Measurements from ENCODE around the gene C4BPB. TPM values are rescaled to one million over a fixed set of nuclear protein-coding genes. Genes with fewer than 3 reads are reported as not detected.

The C4BPB gene
- total RNA-seq, 2 experiments from 2014 or later = not detected

DNA sequence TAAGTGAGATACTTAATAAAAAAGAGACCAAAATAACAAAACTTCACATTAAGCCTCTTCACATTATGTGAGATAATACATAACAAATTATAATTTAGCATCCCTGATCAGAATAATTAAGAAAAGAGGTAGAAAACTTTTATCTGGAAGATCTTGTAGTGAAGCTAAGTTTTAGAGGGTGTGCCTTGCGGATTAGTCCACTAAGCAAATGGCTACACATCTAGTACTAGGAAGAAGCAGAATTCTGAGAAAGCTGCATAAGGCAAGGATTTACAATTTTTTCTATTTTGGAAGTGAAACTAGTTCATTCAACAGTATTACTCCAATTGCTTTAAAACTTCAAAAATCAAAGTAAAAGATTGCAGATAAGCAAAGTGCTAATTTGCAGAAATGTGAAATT, 41.2 kb upstream of the C4BPB start:
- ChIA-PET POLR2A (interaction anchor here (0.6 to 1.0 kb wide), 3 partner anchors 9 to 21 kb away, joined by 3 read pairs; no protein-coding TSS in a partner anchor), CTCF (ENCODE audit: unreplicated experiment) (no interaction called here)
- Histone ChIP-seq H3K9me3 (ENCODE audit: low read length) (no peaks in the 10 kb centered on the region), H3K4me3 (ENCODE audit: low read depth, low read length, poor library complexity, severe bottlenecking) (peak overlapping the region; percentile 3), H3K4me2 (ENCODE audit: low read length) (peak overlapping the region; percentile 30), H3K36me3 (ENCODE audit: insufficient read depth, low read length) (peaks cover 72% of the 10 kb centered on the region), H4K20me1 (ENCODE audit: insufficient read depth, low read length) (peaks cover 39% of the 10 kb centered on the region), H3K79me2 (ENCODE audit: insufficient read depth, low read depth, low read length) (peaks cover 73% of the 10 kb centered on the region), H3K27ac (ENCODE audit: low read depth, low read length, poor library complexity, severe bottlenecking) (no peak overlapping the region), H3K9me2 (ENCODE audit: insufficient read depth, low read length) (no peaks in the 10 kb centered on the region), H3K4me1 (ENCODE audit: insufficient read depth, low read length, poor library complexity, severe bottlenecking) (peaks cover 41% of the 10 kb centered on the region), H2AFZ (ENCODE audit: low read length) (no peak overlapping the region)
- no peak for TF ChIP-seq EZH2phosphoT487 (IDR thresholded peaks at IDR 0.05; ENCODE audit: borderline replicate concordance, low read depth, low read length)
- no peak for TF ChIP-seq CTCF (conservative IDR thresholded peaks at IDR 0.05; ENCODE audit: low read length)
- intact Hi-C loops (cut with micrococcal nuclease; ENCODE audit: unreplicated experiment) = no loop called here
- no TSS peak for BruUV-seq (replicated peaks)
- no peak for DNase-seq (ENCODE audit: low spot score)

- H3K9me3 ChIP-seq (ENCODE audit: low read length) = no peaks in the 10 kb centered on the region
- no peak overlapping the region for H2AFZ ChIP-seq (ENCODE audit: low read length)
- H3K27ac ChIP-seq (ENCODE audit: low read depth, low read length, poor library complexity, severe bottlenecking) = no peak overlapping the region
- peaks cover 43% of the 10 kb centered on the region for H3K4me1 ChIP-seq (ENCODE audit: insufficient read depth, low read length, poor library complexity, severe bottlenecking)
- intact Hi-C loops (cut with micrococcal nuclease; ENCODE audit: unreplicated experiment) = no loop called here
- peaks cover 38% of the 10 kb centered on the region for H4K20me1 ChIP-seq (ENCODE audit: insufficient read depth, low read length)
- peaks cover 66% of the 10 kb centered on the region for H3K36me3 ChIP-seq (ENCODE audit: insufficient read depth, low read length)
- BruUV-seq (replicated peaks) = no TSS peak
- no peak for DNase-seq (ENCODE audit: low spot score)
- CTCF ChIA-PET (ENCODE audit: unreplicated experiment) = no interaction called here
- H3K79me2 ChIP-seq (ENCODE audit: insufficient read depth, low read depth, low read length) = peaks cover 73% of the 10 kb centered on the region
- no peak for TF ChIP-seq CTCF (conservative IDR thresholded peaks at IDR 0.05; ENCODE audit: low read length)
- no peak for TF ChIP-seq EZH2phosphoT487 (IDR thresholded peaks at IDR 0.05; ENCODE audit: borderline replicate concordance, low read depth, low read length)
- H3K4me3 ChIP-seq (ENCODE audit: low read depth, low read length, poor library complexity, severe bottlenecking) = no peak overlapping the region
- no peaks in the 10 kb centered on the region for H3K9me2 ChIP-seq (ENCODE audit: insufficient read depth, low read length)
- H3K4me2 ChIP-seq (ENCODE audit: low read length) = no peak overlapping the region
- POLR2A ChIA-PET = interaction anchor here (0.6 kb wide), 1 partner anchor 10 kb away, joined by 3 read pairs; no protein-coding TSS in a partner anchor
Observed at GRCh38 chr1:207048041-207048440, 40.6 kb upstream of the C4BPB start.

GRCh38 chr1:207049054-207049453, 39.6 kb upstream of the C4BPB start:
- TF ChIP-seq CTCF (conservative IDR thresholded peaks at IDR 0.05; ENCODE audit: low read length) (no peak), EZH2phosphoT487 (IDR thresholded peaks at IDR 0.05; ENCODE audit: borderline replicate concordance, low read depth, low read length) (no peak)

More at GRCh38 chr1:207049054-207049453, 39.6 kb upstream of the C4BPB start:
- Histone ChIP-seq H3K9me2 (ENCODE audit: insufficient read depth, low read length) (no peaks in the 10 kb centered on the region), H3K4me2 (ENCODE audit: low read length) (peak overlapping the region; percentile 94), H2AFZ (ENCODE audit: low read length) (no peak overlapping the region), H3K36me3 (ENCODE audit: insufficient read depth, low read length) (peaks cover 56% of the 10 kb centered on the region), H4K20me1 (ENCODE audit: insufficient read depth, low read length) (peaks cover 34% of the 10 kb centered on the region), H3K4me3 (ENCODE audit: low read depth, low read length, poor library complexity, severe bottlenecking) (peak overlapping the region; percentile 95), H3K79me2 (ENCODE audit: insufficient read depth, low read depth, low read length) (peaks cover 70% of the 10 kb centered on the region), H3K4me1 (ENCODE audit: insufficient read depth, low read length, poor library complexity, severe bottlenecking) (peaks cover 49% of the 10 kb centered on the region), H3K27ac (ENCODE audit: low read depth, low read length, poor library complexity, severe bottlenecking) (no peak overlapping the region), H3K9me3 (ENCODE audit: low read length) (no peaks in the 10 kb centered on the region)
- intact Hi-C loops (cut with micrococcal nuclease; ENCODE audit: unreplicated experiment) = no loop called here
- BruUV-seq (replicated peaks) = TSS peak; percentile 38
- ChIA-PET POLR2A (no interaction called here), CTCF (ENCODE audit: unreplicated experiment) (no interaction called here)
- DNase-seq (ENCODE audit: low spot score) = no peak

All from OCI-LY7 (cell line).